HL-60 (cell line): ENCODE data around the gene FOXR2.

Experiments
- DNase-seq, 2 experiments: peaks; one replicate each; pipeline ENCODE4 v3.0.0-alpha.2; 2010 to 2020; ENCODE audit warnings: low read depth in 1 of 2, low spot score in 1 of 2
- H3K27ac ChIP-seq: fragments of 250-450 bp; sonication (Bioruptor Pico); replicated peaks from 2 replicates; pipeline ENCODE4 v1.5.1; 2020; ENCODE audit warnings: mild to moderate bottlenecking, moderate library complexity
- H3K27me3 ChIP-seq: fragments of 250-450 bp; sonication (Bioruptor Pico); 2 replicates; pipeline ENCODE4 v1.5.1; 2021; ENCODE audit warnings: mild to moderate bottlenecking, moderate library complexity; ENCODE audit not compliant: insufficient read depth, poor library complexity, severe bottlenecking
- H3K4me3 ChIP-seq: replicated peaks from 2 replicates; pipeline ENCODE4 v1.5.1; 2011; ENCODE audit warnings: mild to moderate bottlenecking, control low read depth, low read length; ENCODE audit not compliant: insufficient read depth
- CTCF ChIP-seq: IDR thresholded peaks from one replicate; pipeline ENCODE4 v1.5.1; 2011; ENCODE audit warnings: low read length, control low read depth, inconsistent platforms; ENCODE audit not compliant: insufficient read depth
- GABPA ChIP-seq: IDR thresholded peaks from 2 replicates; pipeline ENCODE4 v1.6.1; 2012; ENCODE audit warnings: low read depth
- POLR2AphosphoS5 ChIP-seq: IDR thresholded peaks from 2 replicates; pipeline ENCODE4 v1.6.1; 2012; ENCODE audit warnings: low read depth
- REST ChIP-seq: IDR thresholded peaks from 2 replicates; pipeline ENCODE4 v1.6.1; 2012; ENCODE audit warnings: low read depth; ENCODE audit not compliant: insufficient replicate concordance
- SPI1 ChIP-seq: IDR thresholded peaks from 2 replicates; pipeline ENCODE4 v1.6.1; 2012; ENCODE audit warnings: low read depth, mild to moderate bottlenecking, borderline replicate concordance

FOXR2 gene

GRCh38 chrX:55593296-55593695 lies 29.9 kb upstream of the FOXR2 start:
- DNase-seq, result no peak
- H3K27me3 ChIP-seq, result no peaks in the 10 kb centered on the region
- TF ChIP-seq CTCF (no peak), SPI1 (no peak)
- H3K27ac ChIP-seq, result no peak overlapping the region
- H3K4me3 ChIP-seq, result no peak overlapping the region

GRCh38 chrX:55593756-55594257 lies 29.4 kb upstream of the FOXR2 start:
- no peak for TF ChIP-seq GABPA
- Histone ChIP-seq H3K27ac (no peak overlapping the region), H3K27me3 (no peaks in the 10 kb centered on the region), H3K4me3 (no peak overlapping the region)
- DNase-seq, result no peak

GRCh38 chrX:55598333-55598732 lies 24.9 kb upstream of the FOXR2 start:
- no peaks in the 10 kb centered on the region for H3K27me3 ChIP-seq
- H3K27ac ChIP-seq, result no peak overlapping the region
- TF ChIP-seq SPI1 (no peak), POLR2AphosphoS5 (no peak), GABPA (no peak), REST (no peak), CTCF (no peak)
- H3K4me3 ChIP-seq, result no peak overlapping the region
- DNase-seq, result no peak

- DNase-seq, result no peak
- Histone ChIP-seq H3K27me3 (no peaks in the 10 kb centered on the region), H3K4me3 (no peak overlapping the region), H3K27ac (no peak overlapping the region)
- TF ChIP-seq POLR2AphosphoS5, result no peak
- no peak for TF ChIP-seq CTCF
- no peak for TF ChIP-seq REST
- TF ChIP-seq GABPA, result no peak
- TF ChIP-seq SPI1, result no peak
Measured at GRCh38 chrX:55619547-55619946, 3.7 kb upstream of the FOXR2 start.
